ENCODE results near the gene TARM1. TPM values are rescaled to one million over a fixed set of nuclear protein-coding genes. Genes with fewer than 3 reads are reported as not detected.

The TARM1 gene
- not detected for total RNA-seq
- total RNA-seq (2013) = not detected
- total RNA-seq = 0 to 0.12 (median 0) reads per million in 29 experiments

DNA sequence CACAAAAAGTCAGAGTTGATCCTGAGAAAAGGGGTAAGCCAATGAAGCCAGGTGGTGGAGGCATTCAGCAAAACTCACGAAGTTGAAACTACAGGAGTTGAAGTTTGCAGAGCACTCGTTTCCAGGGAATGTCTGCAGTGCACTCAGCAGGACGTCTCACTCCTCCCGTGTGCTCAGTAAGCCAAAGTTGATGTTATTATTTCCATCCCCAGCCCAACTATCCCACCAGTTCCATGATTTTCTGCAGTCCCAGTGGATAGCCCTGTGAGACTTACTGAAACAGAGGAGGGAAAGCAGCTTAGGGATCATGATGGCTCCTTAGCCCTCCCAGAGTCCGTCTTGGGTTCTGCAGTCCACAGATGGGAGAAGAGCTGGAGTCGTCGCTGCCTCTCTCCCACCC is at the start of gene TARM1:
TSS of gene TARM1 (minus strand) at position 334 of the 400 bp plus-strand sequence. CDS start at position 309, 25 bp downstream.
- Histone ChIP-seq H3K9me3 (peaks cover 2% of the 10 kb centered on the region), H3K36me3 (ENCODE audit: control insufficient read depth in 2 of 2, extremely low read depth in 1 of 2, insufficient read depth in 1 of 2, low read length in 1 of 2) (no peaks in the 10 kb centered on the region), H3K4me1 (ENCODE audit: control insufficient read depth in 1 of 2, extremely low read depth in 1 of 2, insufficient read depth in 2 of 2, low read length in 2 of 2) (no peaks in the 10 kb centered on the region), H3K4me3 (ENCODE audit: control insufficient read depth in 1 of 2, extremely low read depth in 1 of 2, low read length in 1 of 2) (peak within 1 kb of the TSS in 1 of 2 donors; percentile 21), H3K27me3 (replicated peaks in 1 of 2; ENCODE audit: control insufficient read depth in 2 of 2, extremely low read depth in 1 of 2, insufficient read depth in 2 of 2, low read length in 1 of 2) (peaks cover 0 to 18% of the 10 kb centered on the region in 2 experiments), H3K27ac (ENCODE audit: low read length) (no peak within 1 kb of the TSS)
- DNase-seq = no peak
- ChIA-PET CTCF (no interaction called here), POLR2A (no interaction called here)
- Mint-ChIP-seq H3K27me3 (peaks cover 3 to 7% of the 10 kb centered on the region in 2 donors), H3K36me3 (no peaks in the 10 kb centered on the region), H3K4me1 (no peaks in the 10 kb centered on the region), H3K9me3 (peaks cover 0 to 9% (median 6%) of the 10 kb centered on the region in 3 donors), H3K27ac (no peak within 1 kb of the TSS), H3K4me3 (no peak within 1 kb of the TSS)
- 100% methylated on average over 1 of the region's 7 CpGs for WGBS (ENCODE audit: insufficient coverage)
- no peak for ATAC-seq (replicated peaks in 1 of 4)

DNA sequence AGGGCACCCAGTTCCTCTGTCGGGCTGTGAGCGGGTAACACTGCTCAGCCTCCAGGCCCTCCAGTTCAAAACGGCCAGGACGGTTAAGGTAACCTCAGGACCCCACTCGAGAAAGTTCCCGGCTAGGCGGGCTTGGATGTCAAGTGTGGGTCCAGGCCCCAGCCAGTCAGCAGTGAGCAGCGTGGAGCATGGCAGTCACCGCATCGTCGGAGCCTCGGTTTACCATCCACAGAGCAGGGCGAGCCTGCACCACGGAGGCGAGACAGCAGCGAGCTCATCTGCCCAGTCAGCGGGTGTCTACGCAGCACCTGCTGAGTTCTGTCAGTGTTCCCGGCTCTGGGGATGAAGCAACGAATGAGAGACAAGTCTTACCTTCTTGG is 48.4 kb upstream of the TARM1 start:
- no peak overlapping the region for H3K4me3 Mint-ChIP-seq
- POLR2A ChIA-PET = no interaction called here
- H3K9me3 Mint-ChIP-seq = no peaks in the 10 kb centered on the region
- Histone ChIP-seq H3K36me3 (ENCODE audit: control insufficient read depth in 2 of 2, extremely low read depth in 1 of 2, insufficient read depth in 1 of 2, low read length in 1 of 2) (peaks cover 30 to 59% of the 10 kb centered on the region in 2 donors), H3K4me3 (ENCODE audit: control insufficient read depth in 1 of 2, extremely low read depth in 1 of 2, low read length in 1 of 2) (no peak overlapping the region), H3K4me1 (ENCODE audit: control insufficient read depth in 1 of 2, extremely low read depth in 1 of 2, insufficient read depth in 2 of 2, low read length in 2 of 2) (peaks cover 0 to 5% of the 10 kb centered on the region in 2 experiments), H3K27me3 (replicated peaks in 1 of 2; ENCODE audit: control insufficient read depth in 2 of 2, extremely low read depth in 1 of 2, insufficient read depth in 2 of 2, low read length in 1 of 2) (peaks cover 0 to under 1% of the 10 kb centered on the region in 2 experiments), H3K9me3 (no peaks in the 10 kb centered on the region), H3K27ac (ENCODE audit: low read length) (no peak overlapping the region)
- peaks cover 23% of the 10 kb centered on the region for H3K36me3 Mint-ChIP-seq
- CTCF ChIA-PET = no interaction called here
- no peaks in the 10 kb centered on the region for H3K27me3 Mint-ChIP-seq
- H3K27ac Mint-ChIP-seq = no peak overlapping the region
- H3K4me1 Mint-ChIP-seq = peaks cover 0 to 5% (median 4%) of the 10 kb centered on the region in 3 donors
- no peak for ATAC-seq (replicated peaks in 1 of 4)
- no peak for DNase-seq
- 97% methylated on average over 19 of the region's 20 CpGs for WGBS (ENCODE audit: insufficient coverage)

DNA sequence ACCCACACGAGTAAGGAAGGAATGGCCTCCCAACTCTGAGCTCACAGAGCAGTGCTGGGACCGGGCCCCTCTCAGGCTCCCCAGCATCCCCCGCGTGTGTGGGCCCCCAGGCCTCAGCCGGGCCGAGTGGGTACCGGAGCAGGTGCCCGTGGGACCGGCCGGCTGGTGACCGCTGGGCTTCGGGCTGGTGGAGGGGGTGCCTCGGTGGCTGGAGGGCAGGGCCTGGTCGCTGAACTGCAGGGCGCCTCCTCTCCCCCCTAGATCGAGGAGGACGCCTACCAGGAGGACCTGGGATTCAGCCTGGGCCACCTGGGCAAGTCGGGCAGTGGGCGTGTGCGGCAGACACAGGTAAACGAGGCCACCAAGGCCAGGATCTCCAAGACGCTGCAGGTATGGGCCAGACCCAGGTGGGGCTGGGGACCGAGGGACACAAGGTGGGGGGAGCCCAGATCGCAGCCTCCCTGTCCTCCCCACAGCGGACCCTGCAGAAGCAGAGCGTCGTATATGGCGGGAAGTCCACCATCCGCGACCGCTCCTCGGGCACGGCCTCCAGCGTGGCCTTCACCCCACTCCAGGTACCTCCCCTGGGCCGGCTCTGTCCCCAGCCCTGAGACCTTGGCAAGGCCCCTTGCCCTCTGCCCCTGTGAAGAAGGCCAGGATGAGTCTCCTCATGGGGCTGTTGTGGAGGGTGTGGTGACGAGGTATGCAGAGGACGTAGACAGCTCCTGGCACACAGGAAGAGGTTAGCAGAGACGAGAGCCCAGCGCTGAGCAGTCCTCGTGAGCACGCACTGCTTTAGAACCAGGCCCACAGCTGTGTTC is 47.8 kb upstream of the TARM1 start:
- H3K27me3 Mint-ChIP-seq = no peaks in the 10 kb centered on the region
- ATAC-seq (replicated peaks in 1 of 4) = no peak
- Histone ChIP-seq H3K4me3 (ENCODE audit: control insufficient read depth in 1 of 2, extremely low read depth in 1 of 2, low read length in 1 of 2) (no peak overlapping the region), H3K27ac (ENCODE audit: low read length) (no peak overlapping the region), H3K27me3 (replicated peaks in 1 of 2; ENCODE audit: control insufficient read depth in 2 of 2, extremely low read depth in 1 of 2, insufficient read depth in 2 of 2, low read length in 1 of 2) (no peaks in the 10 kb centered on the region), H3K36me3 (ENCODE audit: control insufficient read depth in 2 of 2, extremely low read depth in 1 of 2, insufficient read depth in 1 of 2, low read length in 1 of 2) (peaks cover 32 to 65% of the 10 kb centered on the region in 2 donors), H3K9me3 (no peaks in the 10 kb centered on the region), H3K4me1 (ENCODE audit: control insufficient read depth in 1 of 2, extremely low read depth in 1 of 2, insufficient read depth in 2 of 2, low read length in 2 of 2) (peaks cover 0 to 5% of the 10 kb centered on the region in 2 experiments)
- H3K27ac Mint-ChIP-seq = no peak overlapping the region
- WGBS (ENCODE audit: insufficient coverage) = 92% methylated on average over 25 of the region's 41 CpGs
- ChIA-PET CTCF (no interaction called here), POLR2A (no interaction called here)
- no peaks in the 10 kb centered on the region for H3K4me1 Mint-ChIP-seq
- H3K9me3 Mint-ChIP-seq = no peaks in the 10 kb centered on the region
- no peak overlapping the region for H3K4me3 Mint-ChIP-seq
- peaks cover 25% of the 10 kb centered on the region for H3K36me3 Mint-ChIP-seq
- no peak for DNase-seq

DNA sequence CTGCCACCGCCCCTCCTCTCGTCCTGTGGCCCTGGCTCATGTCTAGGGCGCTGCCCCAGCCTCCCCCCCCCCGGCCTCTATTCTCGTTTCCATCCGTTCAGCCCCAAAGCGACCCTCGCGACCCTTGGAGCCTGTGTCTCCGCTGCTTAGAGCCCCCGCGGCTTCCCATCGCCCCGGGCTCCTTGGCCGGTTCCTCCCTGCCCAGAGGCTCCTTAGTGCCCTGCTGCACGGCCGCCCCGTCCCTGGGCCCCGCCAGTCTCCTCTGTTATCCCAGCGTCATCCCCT is 47.2 kb upstream of the TARM1 start:
- Histone ChIP-seq H3K36me3 (ENCODE audit: control insufficient read depth in 2 of 2, extremely low read depth in 1 of 2, insufficient read depth in 1 of 2, low read length in 1 of 2) (peaks cover 35 to 72% of the 10 kb centered on the region in 2 donors), H3K9me3 (no peaks in the 10 kb centered on the region), H3K4me3 (ENCODE audit: control insufficient read depth in 1 of 2, extremely low read depth in 1 of 2, low read length in 1 of 2) (no peak overlapping the region), H3K4me1 (ENCODE audit: control insufficient read depth in 1 of 2, extremely low read depth in 1 of 2, insufficient read depth in 2 of 2, low read length in 2 of 2) (peaks cover 0 to 1% of the 10 kb centered on the region in 2 experiments), H3K27me3 (replicated peaks in 1 of 2; ENCODE audit: control insufficient read depth in 2 of 2, extremely low read depth in 1 of 2, insufficient read depth in 2 of 2, low read length in 1 of 2) (no peaks in the 10 kb centered on the region), H3K27ac (ENCODE audit: low read length) (no peak overlapping the region)
- 95% methylated on average over 17 of the region's 20 CpGs for WGBS (ENCODE audit: insufficient coverage)
- ChIA-PET CTCF (no interaction called here), POLR2A (no interaction called here)
- Mint-ChIP-seq H3K4me1 (no peaks in the 10 kb centered on the region), H3K27ac (no peak overlapping the region), H3K4me3 (no peak overlapping the region), H3K27me3 (no peaks in the 10 kb centered on the region), H3K36me3 (peaks cover 27% of the 10 kb centered on the region), H3K9me3 (no peaks in the 10 kb centered on the region)
- no peak for DNase-seq
- no peak for ATAC-seq (replicated peaks in 1 of 4)

DNA sequence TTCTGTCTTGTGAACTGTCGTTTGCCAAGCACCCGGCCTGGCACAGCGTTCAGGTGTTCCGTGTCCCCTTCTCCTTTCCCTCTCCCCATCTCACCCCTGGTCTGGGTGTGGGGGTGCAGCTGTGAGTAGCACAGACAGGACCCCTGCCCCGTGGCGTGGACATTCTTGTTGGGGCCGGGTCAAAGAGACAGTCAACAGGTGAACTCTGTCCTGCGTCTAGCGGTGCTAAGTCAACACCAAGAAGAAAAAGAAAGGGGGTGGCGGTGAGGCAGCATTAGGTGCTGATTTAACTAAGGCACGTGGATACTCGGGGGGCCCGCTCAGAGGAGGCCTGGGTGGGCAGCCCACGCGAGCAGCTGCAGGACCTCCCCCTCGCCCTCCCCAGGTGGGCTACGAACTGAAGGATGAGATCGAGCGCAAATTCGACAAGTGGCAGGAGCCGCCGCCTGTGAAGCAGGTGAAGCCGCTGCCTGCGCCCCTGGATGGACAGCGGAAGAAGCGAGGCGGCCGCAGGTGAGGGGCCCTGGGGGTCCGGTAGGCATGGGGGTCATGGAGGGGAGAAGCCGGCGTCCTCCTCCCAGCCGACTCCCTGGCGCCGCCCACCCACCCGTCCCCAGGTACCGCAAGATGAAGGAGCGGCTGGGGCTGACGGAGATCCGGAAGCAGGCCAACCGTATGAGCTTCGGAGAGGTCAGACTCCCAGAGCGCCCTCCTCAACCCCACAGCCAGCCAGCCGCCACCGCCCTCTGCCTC is 46.7 kb upstream of the TARM1 start:
- Mint-ChIP-seq H3K9me3 (no peaks in the 10 kb centered on the region), H3K27me3 (no peaks in the 10 kb centered on the region), H3K27ac (no peak overlapping the region), H3K4me3 (no peak overlapping the region), H3K36me3 (peaks cover 32% of the 10 kb centered on the region), H3K4me1 (no peaks in the 10 kb centered on the region)
- POLR2A ChIA-PET = no interaction called here
- H3K4me3 ChIP-seq (ENCODE audit: control insufficient read depth in 1 of 2, extremely low read depth in 1 of 2, low read length in 1 of 2) = no peak overlapping the region
- 96% methylated on average over 37 of the region's 44 CpGs for WGBS (ENCODE audit: insufficient coverage)
- ATAC-seq (replicated peaks in 1 of 4) (no peak), DNase-seq (no peak)
- H3K27me3 ChIP-seq (replicated peaks in 1 of 2; ENCODE audit: control insufficient read depth in 2 of 2, extremely low read depth in 1 of 2, insufficient read depth in 2 of 2, low read length in 1 of 2) = no peaks in the 10 kb centered on the region
- H3K27ac ChIP-seq (ENCODE audit: low read length) = no peak overlapping the region
- CTCF ChIA-PET = no interaction called here
- no peaks in the 10 kb centered on the region for H3K4me1 ChIP-seq (ENCODE audit: control insufficient read depth in 1 of 2, extremely low read depth in 1 of 2, insufficient read depth in 2 of 2, low read length in 2 of 2)
- H3K9me3 ChIP-seq = no peaks in the 10 kb centered on the region
- peaks cover 36 to 77% of the 10 kb centered on the region in 2 donors for H3K36me3 ChIP-seq (ENCODE audit: control insufficient read depth in 2 of 2, extremely low read depth in 1 of 2, insufficient read depth in 1 of 2, low read length in 1 of 2)

DNA sequence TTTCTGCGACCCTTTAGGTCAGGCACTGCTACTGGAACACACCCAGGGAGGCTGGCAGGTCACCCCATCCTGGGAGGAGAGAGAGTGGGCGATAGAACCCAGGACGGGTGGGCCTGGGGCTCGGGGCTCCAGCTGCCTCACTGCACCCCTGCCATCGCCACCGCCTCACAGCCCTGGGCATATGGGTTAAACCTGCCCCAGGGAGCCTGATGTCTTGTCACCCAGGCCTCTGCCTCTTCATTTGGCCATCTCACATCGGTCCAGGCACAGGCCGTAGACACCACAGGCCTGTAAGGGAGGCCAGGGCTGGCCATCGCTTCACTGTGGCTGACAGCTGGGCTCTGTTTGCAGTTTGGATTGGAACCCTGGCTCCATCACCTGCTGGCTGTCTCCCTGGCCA is 44.5 kb upstream of the TARM1 start:
- ChIA-PET CTCF (no interaction called here), POLR2A (no interaction called here)
- H3K27ac Mint-ChIP-seq = no peak overlapping the region
- no peaks in the 10 kb centered on the region for H3K27me3 ChIP-seq (replicated peaks in 1 of 2; ENCODE audit: control insufficient read depth in 2 of 2, extremely low read depth in 1 of 2, insufficient read depth in 2 of 2, low read length in 1 of 2)
- no peaks in the 10 kb centered on the region for H3K4me1 Mint-ChIP-seq
- no peaks in the 10 kb centered on the region for H3K9me3 ChIP-seq
- H3K36me3 ChIP-seq (ENCODE audit: control insufficient read depth in 2 of 2, extremely low read depth in 1 of 2, insufficient read depth in 1 of 2, low read length in 1 of 2) = peaks cover 36 to 88% of the 10 kb centered on the region in 2 donors
- no peak for DNase-seq
- H3K4me1 ChIP-seq (ENCODE audit: control insufficient read depth in 1 of 2, extremely low read depth in 1 of 2, insufficient read depth in 2 of 2, low read length in 2 of 2) = no peaks in the 10 kb centered on the region
- no peak overlapping the region for H3K4me3 ChIP-seq (ENCODE audit: control insufficient read depth in 1 of 2, extremely low read depth in 1 of 2, low read length in 1 of 2)
- no peak overlapping the region for H3K27ac ChIP-seq (ENCODE audit: low read length)
- H3K9me3 Mint-ChIP-seq = no peaks in the 10 kb centered on the region
- no peak overlapping the region for H3K4me3 Mint-ChIP-seq
- no peaks in the 10 kb centered on the region for H3K27me3 Mint-ChIP-seq
- no peak for ATAC-seq (replicated peaks in 1 of 4)
- WGBS (ENCODE audit: insufficient coverage) = 92% methylated on average over 6 of the region's 9 CpGs
- H3K36me3 Mint-ChIP-seq = peaks cover 46% of the 10 kb centered on the region

All from T-cell (primary cell).